Activated B cell treated with CpG ODN at 0.5 μM for 24 hours (primary cell): ENCODE measurements around the gene RAPGEF4. TPM values are rescaled to one million over a fixed set of nuclear protein-coding genes. Genes with fewer than 3 reads are reported as not detected.
"Not testable (repeated sequence)": the region's sequence is repeated elsewhere in the genome, so short reads cannot be mapped to it uniquely, and the experiment has no call there.

Experiments
- ATAC-seq: fragments of 200-7000 bp; cut with Tn5 transposase; one replicate; pipeline ENCODE4 v1.10.0; 2021; ENCODE audit warnings: low read depth, mild to moderate bottlenecking, moderate library complexity
- CTCF ChIA-PET: fragments of 350-600 bp; sonication (Branson Sonifier 250); formaldehyde crosslinking; loops from one replicate; lab custom pipeline; 2021; ENCODE audit warnings: antibody characterized with exemption; lab: Charles Lee
- POLR2A ChIA-PET: fragments of 350-600 bp; sonication (Branson Sonifier 250); formaldehyde crosslinking; loops from one replicate; lab custom pipeline; 2021; ENCODE audit warnings: antibody characterized with exemption; lab: Charles Lee
- DNase-seq: peaks from one replicate; pipeline ENCODE4 v3.0.0; 2022
- H3K27ac Mint-ChIP-seq: one replicate; pipeline ENCODE4 v1.8.0; 2020; ENCODE audit warnings: mixed read lengths
- H3K27me3 Mint-ChIP-seq: one replicate; pipeline ENCODE4 v1.8.0; 2021; ENCODE audit warnings: mixed read lengths
- H3K36me3 Mint-ChIP-seq: one replicate; pipeline ENCODE4 v1.8.0; 2021; ENCODE audit warnings: low read depth, mixed read lengths
- H3K4me1 Mint-ChIP-seq: one replicate; pipeline ENCODE4 v1.8.0; 2021; ENCODE audit warnings: mixed read lengths
- H3K4me3 Mint-ChIP-seq: one replicate; pipeline ENCODE4 v1.8.0; 2020; ENCODE audit warnings: mild to moderate bottlenecking, mixed read lengths
- H3K9me3 Mint-ChIP-seq: one replicate; pipeline ENCODE4 v1.8.0; 2020; ENCODE audit warnings: mixed read lengths
- intact Hi-C: fragments of 100-400 bp; cut with micrococcal nuclease; formaldehyde crosslinking; loops from one replicate; pipeline ENCODE4 v1.15.1; 2024
- total RNA-seq: library from RNA; stranded (reverse); gene quantifications from 2 replicates; pipeline ENCODE4 v1.2.3, GENCODE V29; 2022
- TF ChIP-seq, protein P1 (sequence below): fragments of 200-600 bp; IDR thresholded peaks from one replicate; pipeline ENCODE4 v1.8.0; 2022; ENCODE audit warnings: antibody characterized with exemption, mild to moderate bottlenecking

Gene RAPGEF4
- total RNA-seq, 1 donor from 2014 or later = not detected

DNA sequence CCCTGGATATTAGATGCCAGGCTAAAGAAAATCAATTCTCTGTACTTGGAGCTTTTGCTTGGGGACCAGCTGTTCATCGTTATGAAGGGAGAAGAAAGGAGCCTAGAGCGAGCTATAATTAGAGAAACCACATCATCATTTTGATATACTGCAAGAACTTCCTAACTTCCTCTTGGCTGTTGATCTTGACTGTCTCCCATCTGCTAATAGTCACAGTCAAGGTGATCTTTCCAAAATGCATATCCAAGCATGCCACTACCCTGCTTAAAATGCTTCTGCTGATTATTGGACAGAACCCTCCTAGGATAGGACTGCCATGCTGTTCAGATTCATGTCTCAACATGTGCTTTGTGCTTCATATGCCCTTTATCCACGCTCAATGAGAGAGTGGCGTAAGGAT lies 54.8 kb downstream of the RAPGEF4 start:
- ChIA-PET POLR2A (no interaction called here), CTCF (no interaction called here)
- no peaks in the 10 kb centered on the region for H3K9me3 Mint-ChIP-seq
- DNase-seq (no peak), ATAC-seq (no peak)
- intact Hi-C loops = no loop called here
- H3K27ac Mint-ChIP-seq = no peak overlapping the region
- H3K4me3 Mint-ChIP-seq = no peak overlapping the region
- H3K4me1 Mint-ChIP-seq = no peaks in the 10 kb centered on the region
- TF ChIP-seq, protein P1, sequence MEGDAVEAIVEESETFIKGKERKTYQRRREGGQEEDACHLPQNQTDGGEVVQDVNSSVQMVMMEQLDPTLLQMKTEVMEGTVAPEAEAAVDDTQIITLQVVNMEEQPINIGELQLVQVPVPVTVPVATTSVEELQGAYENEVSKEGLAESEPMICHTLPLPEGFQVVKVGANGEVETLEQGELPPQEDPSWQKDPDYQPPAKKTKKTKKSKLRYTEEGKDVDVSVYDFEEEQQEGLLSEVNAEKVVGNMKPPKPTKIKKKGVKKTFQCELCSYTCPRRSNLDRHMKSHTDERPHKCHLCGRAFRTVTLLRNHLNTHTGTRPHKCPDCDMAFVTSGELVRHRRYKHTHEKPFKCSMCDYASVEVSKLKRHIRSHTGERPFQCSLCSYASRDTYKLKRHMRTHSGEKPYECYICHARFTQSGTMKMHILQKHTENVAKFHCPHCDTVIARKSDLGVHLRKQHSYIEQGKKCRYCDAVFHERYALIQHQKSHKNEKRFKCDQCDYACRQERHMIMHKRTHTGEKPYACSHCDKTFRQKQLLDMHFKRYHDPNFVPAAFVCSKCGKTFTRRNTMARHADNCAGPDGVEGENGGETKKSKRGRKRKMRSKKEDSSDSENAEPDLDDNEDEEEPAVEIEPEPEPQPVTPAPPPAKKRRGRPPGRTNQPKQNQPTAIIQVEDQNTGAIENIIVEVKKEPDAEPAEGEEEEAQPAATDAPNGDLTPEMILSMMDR = no peak
- H3K27me3 Mint-ChIP-seq = peaks cover 8% of the 10 kb centered on the region
- no peaks in the 10 kb centered on the region for H3K36me3 Mint-ChIP-seq

DNA sequence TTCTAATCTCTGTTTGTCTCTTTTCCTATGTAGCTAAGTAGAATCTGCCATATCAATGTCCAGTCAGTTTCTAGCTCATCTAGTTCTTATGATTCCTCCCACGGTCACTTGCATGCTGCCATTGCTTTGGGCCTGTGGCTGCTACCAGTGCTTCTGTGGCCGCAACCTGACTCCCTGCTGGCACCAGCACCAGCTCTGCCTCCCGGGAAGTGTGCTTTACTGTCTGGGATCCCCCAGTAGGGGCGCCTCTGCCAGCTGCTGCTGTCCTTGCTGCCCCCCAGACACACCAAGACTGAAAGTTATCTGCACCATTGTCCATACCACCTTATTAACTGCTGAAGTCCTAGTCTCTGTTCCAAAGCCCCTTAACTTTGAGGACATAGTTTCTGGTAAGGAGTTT lies 56.3 kb downstream of the RAPGEF4 start:
- H3K4me1 Mint-ChIP-seq = no peaks in the 10 kb centered on the region
- ATAC-seq (no peak), DNase-seq (no peak)
- H3K27ac Mint-ChIP-seq = no peak overlapping the region
- no peaks in the 10 kb centered on the region for H3K9me3 Mint-ChIP-seq
- ChIA-PET CTCF (no interaction called here), POLR2A (no interaction called here)
- intact Hi-C loops = no loop called here
- no peaks in the 10 kb centered on the region for H3K36me3 Mint-ChIP-seq
- no peak overlapping the region for H3K4me3 Mint-ChIP-seq
- TF ChIP-seq, protein P1 = no peak
- peaks cover 6% of the 10 kb centered on the region for H3K27me3 Mint-ChIP-seq

DNA sequence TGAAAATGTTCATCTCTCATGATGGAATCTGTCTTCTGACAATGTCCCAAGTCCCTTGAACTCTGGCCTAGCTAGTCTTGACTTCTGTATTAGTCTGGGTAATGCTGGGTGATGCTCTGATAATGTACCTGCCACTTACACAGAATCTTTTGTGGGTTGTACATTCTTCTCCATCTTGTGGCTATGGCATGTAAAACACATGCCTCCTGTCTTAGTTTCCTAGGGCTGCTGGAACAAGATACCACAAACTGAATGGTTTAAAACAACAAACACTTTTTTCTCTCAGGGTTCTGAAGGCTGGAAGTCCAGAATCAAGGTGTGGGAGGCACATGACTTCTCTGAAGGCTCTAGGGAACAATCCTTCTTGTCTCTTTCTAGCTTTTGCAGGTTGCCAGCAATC lies 57.1 kb downstream of the RAPGEF4 start:
- Mint-ChIP-seq H3K27me3 (peaks cover 9% of the 10 kb centered on the region), H3K9me3 (no peaks in the 10 kb centered on the region), H3K4me1 (no peaks in the 10 kb centered on the region), H3K4me3 (no peak overlapping the region), H3K27ac (no peak overlapping the region), H3K36me3 (no peaks in the 10 kb centered on the region)
- no peak for ATAC-seq
- TF ChIP-seq, protein P1 = no peak
- DNase-seq = no peak
- ChIA-PET POLR2A (no interaction called here), CTCF (no interaction called here)
- intact Hi-C loops = no loop called here

DNA sequence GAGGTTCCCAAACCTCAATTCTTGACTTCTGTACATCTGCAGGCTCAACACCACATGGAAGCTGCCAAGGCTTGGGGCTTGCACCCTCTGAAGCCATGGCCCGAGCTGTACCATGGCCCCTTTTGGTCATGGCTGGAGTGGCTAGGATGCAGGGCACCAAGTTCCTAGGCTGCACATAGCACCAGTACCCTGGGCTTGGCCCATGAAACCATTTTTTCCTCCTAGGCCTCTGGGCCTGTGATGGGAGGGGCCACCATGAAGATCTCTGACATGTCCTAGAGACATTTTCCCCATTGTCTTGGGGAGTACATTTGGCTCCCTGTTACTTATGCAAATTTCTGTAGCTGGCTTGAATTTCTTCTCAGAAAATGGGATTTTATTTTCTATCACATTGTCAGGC lies 67.7 kb downstream of the RAPGEF4 start:
- DNase-seq, H3K4me3 Mint-ChIP-seq, H3K27ac Mint-ChIP-seq, H3K36me3 Mint-ChIP-seq, ATAC-seq, CTCF ChIA-PET, H3K27me3 Mint-ChIP-seq, POLR2A ChIA-PET, H3K4me1 Mint-ChIP-seq, intact Hi-C loops: not testable (repeated sequence)
- peaks cover 18% of the 10 kb centered on the region for H3K9me3 Mint-ChIP-seq

DNA sequence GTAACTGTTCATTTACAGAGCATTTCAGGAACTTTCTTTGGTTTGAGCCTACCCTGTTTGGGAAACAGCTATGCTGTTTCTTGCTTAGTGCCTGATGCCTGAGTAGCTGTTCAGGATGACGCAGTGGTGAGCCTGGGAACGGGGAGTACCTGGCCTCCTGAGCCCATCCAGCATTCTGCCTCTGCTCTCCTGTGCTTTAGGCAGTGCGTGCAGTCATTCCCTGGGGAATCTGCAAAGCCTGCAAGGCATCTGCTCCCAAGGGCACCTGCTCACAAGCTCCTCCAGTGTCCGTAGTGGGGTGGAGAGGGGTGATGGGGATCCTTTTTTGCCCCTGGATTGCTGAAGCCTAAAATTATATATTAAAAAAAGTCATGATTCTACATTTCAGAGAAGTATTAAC lies 68.8 kb downstream of the RAPGEF4 start:
- peaks cover 12% of the 10 kb centered on the region for H3K27me3 Mint-ChIP-seq
- ChIA-PET POLR2A (no interaction called here), CTCF (no interaction called here)
- TF ChIP-seq, protein P1 = no peak
- no peak overlapping the region for H3K4me3 Mint-ChIP-seq
- H3K9me3 Mint-ChIP-seq = peaks cover 18% of the 10 kb centered on the region
- no peak overlapping the region for H3K27ac Mint-ChIP-seq
- DNase-seq = no peak
- no peak for ATAC-seq
- no peaks in the 10 kb centered on the region for H3K36me3 Mint-ChIP-seq
- H3K4me1 Mint-ChIP-seq = no peaks in the 10 kb centered on the region
- intact Hi-C loops = no loop called here

DNA sequence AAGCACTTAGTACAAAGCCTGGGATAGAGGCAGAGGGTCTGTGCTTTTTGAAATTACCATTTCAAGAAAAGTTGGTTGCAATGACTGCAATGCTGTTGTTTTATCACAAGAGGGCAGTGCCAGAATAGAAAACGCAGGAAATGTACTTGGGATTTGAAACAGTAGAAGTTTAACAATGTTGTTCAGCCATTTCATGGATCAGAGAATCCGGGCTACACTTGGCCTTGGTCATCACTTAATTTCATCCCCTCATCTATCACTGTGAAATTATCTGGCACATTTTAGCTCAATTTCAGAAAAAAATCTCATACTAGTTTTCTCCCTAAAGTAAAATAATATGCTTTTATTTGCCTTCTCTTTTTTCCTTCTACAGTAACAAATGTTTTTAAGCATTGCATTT lies 70.8 kb downstream of the RAPGEF4 start:
- POLR2A ChIA-PET = no interaction called here
- peaks cover 12% of the 10 kb centered on the region for H3K27me3 Mint-ChIP-seq
- TF ChIP-seq, protein P1 = no peak
- H3K4me1 Mint-ChIP-seq = no peaks in the 10 kb centered on the region
- CTCF ChIA-PET = interaction anchor here (0.8 to 2.9 kb wide), 4 partner anchors 9 to 125 kb away, joined by 3 to 26 read pairs (median 3); no protein-coding TSS in a partner anchor
- peaks cover 18% of the 10 kb centered on the region for H3K9me3 Mint-ChIP-seq
- no peak for DNase-seq
- no peak for ATAC-seq
- no peaks in the 10 kb centered on the region for H3K36me3 Mint-ChIP-seq
- H3K4me3 Mint-ChIP-seq = no peak overlapping the region
- no peak overlapping the region for H3K27ac Mint-ChIP-seq
- intact Hi-C loops = loop anchor here (1.0 to 2.0 kb wide), 3 partner anchors 126 to 1534 kb away; no protein-coding TSS in a partner anchor
